SU-DHL-6 (cell line): ENCODE results near the gene KRTAP9-8.

ENCODE experiments used
- CTCF ChIP-seq: fragments of 200-600 bp; sonication (generic); IDR thresholded peaks from one replicate; pipeline ENCODE4 v1.5.1; 2017; ENCODE audit warnings: antibody characterized with exemption, mild to moderate bottlenecking, low read length, moderate library complexity; ENCODE audit not compliant: insufficient read depth, poor library complexity, severe bottlenecking
- EZH2phosphoT487 ChIP-seq: fragments of 200-600 bp; sonication (generic), shearing (Covaris generic); conservative IDR thresholded peaks from 2 replicates; pipeline ENCODE4 v1.6.1; 2018; ENCODE audit warnings: mild to moderate bottlenecking, antibody characterized with exemption, low read length, moderate library complexity, mixed read lengths

- TF ChIP-seq CTCF (no peak), EZH2phosphoT487 (no peak)
These were observed 20.6 kb downstream of the KRTAP9-8 start for GRCh38 chr17:41258406-41258805.
